G401 (cell line): ENCODE data around the gene DOCK10. TPM values are rescaled to one million over a fixed set of nuclear protein-coding genes. Genes with fewer than 3 reads are reported as not detected.

Experiments
- DNase-seq: peaks from one replicate; pipeline ENCODE4 v3.0.0-alpha.2; 2015; ENCODE audit warnings: low spot score
- in situ Hi-C: cut with HindIII; loops from 2 replicates; pipeline ENCODE4 v1.10.0; 2016; ENCODE audit warnings: low sequenced_read_pairs, mixed read lengths
- total RNA-seq: library from RNA; depleted of rRNA; stranded (reverse); fragments of >200 nt; shearing (Covaris generic); gene quantifications from 2 replicates; pipeline ENCODE4 v1.2.3, GENCODE V29; 2014

The DOCK10 gene
- total RNA-seq, 1 experiment from 2014 or later, result not detected

DNA sequence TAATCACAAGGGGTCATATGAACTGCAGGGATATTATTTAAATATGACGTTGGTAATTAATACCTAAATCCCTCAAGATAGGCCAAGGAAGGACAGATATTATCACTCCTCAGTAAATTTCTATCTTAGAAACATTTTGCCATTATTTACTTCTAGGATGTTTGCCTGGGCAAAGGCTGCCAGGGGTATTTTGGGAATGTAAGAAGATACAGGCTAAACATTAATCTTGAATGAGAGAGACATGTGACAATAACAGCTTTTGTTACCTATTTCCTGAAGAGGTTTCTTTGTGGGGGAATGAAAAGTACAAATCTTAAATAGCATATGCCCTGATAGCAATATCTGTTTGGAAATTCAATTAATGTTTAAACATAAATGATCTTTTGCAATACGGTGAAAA, 325.3 kb downstream of the DOCK10 start:
- in situ Hi-C loops, result no loop called here
- no peak for DNase-seq

DNA sequence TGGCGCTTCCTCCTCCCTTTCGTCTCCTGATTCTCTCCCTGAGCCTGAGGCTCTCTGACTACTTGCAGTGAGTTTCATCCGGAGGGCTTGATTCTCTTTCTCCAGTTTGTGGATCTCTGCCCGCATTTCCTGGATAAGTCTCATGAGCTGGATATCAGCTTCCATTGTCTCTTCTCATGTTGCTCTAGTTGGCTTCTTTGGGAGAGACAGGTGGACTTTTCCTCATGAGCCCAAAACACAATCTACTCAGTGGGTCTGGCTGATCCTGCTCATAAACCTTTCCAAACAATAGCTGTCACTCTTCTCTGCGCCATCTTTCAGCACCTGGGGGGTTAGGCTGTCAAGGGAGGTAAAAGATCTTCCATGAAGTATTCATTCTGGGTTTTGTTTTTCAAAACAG, 326.1 kb downstream of the DOCK10 start, which contains the start of gene CCDC195:
TSS of gene CCDC195 (minus strand) at position 165 of the 400 bp plus-strand sequence. CDS start at position 165, 0 bp downstream.
- DNase-seq, result no peak
- in situ Hi-C loops, result no loop called here
